GM19328 (cell line): ENCODE results near the gene CCN6.
A peak's percentile ranks its signal among the peaks of the same experiment; 100 is the strongest.
"Not testable (repeated sequence)": the region's sequence is repeated elsewhere in the genome, so short reads cannot be mapped to it uniquely, and the experiment has no call there.

Source experiments
- ATAC-seq: cut with Tn5 transposase; IDR thresholded peaks from one replicate; pipeline ENCODE4 v1.9.1; 2021; ENCODE audit warnings: mild to moderate bottlenecking, moderate library complexity; ENCODE audit not compliant: unreplicated experiment

The CCN6 gene

DNA sequence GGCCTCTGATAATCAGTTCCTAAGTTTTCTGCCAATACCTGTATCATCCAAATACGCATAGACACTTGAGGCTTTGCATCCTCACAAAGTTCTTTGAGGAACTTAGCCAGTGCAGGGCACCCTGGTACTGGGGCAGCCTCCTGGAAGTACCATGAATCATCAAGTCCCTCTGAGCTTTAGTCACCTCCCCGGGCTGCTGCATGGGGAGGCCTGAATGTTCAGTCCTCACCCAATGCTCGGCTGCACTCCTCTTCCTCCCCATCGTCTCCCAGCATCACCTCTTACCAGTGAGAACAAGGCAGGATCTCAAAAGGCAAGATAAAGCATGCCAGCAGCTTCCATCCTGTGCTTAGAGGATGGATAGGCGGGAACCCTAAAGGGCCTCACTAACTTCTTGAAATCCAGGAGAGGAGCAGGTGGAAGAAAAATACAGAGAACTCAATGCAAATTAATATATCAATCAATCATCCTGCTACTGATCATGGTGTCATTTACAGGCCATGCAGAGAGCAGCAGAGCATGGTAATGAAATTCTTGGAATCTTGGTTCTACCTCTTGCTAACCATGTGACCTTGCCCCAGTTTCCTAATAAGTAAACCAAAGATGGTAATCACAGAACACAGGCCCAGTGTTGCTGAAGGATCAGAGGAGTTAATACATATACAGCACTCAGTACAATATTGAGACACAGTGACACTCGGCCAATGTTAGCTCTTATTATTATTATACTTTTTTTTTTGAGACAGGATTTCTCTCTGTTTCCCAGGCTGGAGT is 4.7 kb upstream of the CCN6 start:
- no peak for ATAC-seq

DNA sequence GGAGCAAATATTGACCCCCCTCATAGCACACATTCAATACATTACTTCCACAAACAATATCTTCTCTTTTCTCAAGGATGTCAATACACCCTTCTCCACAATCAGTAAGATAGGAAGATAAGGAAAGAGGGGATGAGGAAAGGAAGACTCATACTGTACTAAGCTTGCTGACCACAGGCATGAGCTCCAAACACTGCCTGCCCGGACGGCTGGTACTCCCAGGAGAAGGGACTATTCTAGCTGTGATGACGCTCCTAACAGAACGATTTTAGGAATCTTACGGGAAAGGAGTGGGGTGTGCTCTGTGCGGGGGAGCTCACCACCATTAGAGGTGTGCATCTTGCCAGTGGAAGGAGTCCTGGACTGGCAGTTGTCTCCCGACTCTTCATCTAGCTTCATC is 3.9 kb upstream of the CCN6 start:
- no peak for ATAC-seq

DNA sequence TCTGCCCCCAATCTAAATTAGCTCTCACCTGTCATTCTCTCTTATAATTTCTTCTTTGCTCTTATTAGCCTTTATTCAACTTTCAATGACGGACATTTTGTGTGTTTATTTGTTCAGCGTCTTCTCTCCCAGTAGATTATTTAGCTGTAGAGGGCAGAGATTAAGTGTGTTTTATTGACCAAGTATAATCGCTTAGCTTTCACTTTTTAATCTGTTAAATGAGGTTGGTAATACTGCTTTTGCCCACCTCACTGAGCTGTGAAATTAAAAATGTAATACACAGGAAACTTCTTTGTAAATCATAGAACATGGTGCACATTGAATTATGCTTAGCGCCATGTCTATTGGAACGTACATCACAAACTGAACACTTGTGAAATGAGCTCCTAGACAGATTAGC is 3.5 kb upstream of the CCN6 start:
- ATAC-seq: no peak

DNA sequence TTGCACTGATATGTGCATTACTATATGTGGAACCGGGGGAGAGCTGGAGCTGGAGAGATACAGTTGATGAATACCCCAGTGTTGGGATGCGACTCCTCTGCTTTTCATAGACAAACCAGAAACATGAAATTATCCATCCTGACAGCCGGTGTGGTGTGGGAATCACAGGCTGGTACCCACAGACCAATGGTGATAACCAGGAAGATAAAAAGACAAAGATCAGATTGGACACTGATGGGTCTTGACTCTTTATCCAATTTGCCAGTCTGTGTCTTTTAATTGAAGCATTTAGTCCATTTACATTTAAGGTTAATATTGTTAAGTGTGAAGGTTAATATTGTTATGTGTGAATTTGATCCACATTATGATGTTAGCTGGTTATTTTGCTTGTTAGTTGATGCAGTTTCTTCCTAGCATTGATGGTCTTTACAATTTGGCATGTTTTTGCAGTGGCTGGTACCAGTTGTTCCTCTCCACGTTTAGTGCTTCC is 2.6 kb upstream of the CCN6 start:
- not testable (repeated sequence) for ATAC-seq

DNA sequence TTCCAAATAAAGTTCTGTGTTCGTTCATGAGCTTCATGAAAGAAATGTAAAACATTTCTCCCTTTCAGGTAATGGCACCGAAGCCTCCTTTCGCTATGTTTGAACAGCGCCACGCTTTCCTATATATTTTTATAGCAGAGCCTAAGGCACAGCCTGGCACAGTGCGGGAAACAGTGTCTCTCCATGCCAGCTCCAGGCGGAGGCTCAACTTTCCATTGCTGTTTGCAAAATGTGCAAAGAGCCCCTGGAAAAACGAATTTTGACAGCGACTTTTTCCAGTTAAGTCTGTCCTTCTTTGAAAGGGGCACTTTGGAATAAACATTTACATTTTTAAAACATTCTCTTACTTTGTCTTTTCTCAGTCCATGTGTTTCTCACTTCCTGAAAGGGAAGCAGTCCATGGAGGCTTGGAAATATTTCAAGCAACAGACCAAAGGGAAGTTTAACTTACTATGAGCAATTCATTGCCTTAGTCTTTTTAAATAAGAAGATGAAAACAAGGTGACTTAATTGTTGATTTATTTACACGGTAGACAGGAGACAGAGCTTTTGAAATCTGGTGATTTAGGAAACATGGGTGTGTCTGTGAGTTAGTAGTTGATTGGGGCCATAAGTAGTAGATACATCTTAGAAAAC is 769 bp downstream of the CCN6 start:
- no peak for ATAC-seq

DNA sequence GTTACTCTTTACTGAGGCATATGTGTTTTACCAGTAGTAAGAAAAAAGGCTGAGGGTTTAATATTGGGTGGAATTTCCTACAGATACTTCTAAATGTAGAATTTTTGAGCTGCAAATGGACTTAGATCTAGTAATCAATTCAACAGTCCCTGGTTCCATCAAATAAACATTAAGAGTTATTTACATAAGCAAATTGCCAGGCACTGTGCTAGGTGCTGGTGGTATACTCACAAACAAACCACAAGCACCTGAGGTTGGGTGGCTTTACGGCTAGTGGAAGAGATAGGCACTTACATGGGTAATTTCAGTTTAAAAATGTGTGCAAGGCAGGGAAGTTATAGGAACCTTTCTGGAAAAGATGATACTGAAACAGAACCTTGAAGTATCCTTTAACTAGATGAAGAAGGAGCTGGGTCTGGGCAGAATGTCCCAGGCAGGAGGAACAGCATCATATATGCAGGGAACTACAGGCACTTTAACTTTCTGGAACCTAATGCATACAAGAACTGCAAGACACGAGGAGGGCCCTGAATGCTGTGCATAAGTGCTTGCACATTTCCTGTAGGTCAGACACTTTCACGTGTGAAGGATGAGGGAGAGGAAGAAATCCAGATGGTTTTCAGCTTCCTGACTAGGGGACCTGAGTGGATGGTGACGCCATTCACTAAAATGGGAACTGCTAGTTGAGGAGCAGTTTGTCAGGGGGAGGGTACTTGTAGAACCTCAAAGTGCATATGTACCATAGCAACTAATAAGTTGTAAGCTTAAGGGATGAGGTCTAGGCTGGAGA is 4.5 kb downstream of the CCN6 start:
- ATAC-seq: no peak

DNA sequence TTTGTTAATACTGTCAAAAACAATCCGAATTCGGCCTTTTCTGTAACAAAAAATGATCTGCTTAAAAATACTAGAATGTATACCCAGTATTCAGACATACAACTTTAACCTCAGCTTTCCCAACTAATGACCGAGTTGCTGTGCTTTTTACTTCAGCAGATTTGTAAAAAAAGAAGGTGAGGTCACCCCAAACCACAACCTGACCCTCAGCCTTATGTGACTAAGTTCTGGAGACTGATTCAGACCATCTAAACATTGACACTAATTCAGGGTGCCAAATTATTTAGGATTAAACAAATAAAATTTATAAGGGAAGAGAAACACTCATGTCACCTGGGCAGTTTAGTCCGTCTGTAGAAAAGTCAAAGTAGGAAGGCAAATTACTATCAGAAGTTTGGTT is 7.7 kb downstream of the CCN6 start:
- ATAC-seq: no peak

DNA sequence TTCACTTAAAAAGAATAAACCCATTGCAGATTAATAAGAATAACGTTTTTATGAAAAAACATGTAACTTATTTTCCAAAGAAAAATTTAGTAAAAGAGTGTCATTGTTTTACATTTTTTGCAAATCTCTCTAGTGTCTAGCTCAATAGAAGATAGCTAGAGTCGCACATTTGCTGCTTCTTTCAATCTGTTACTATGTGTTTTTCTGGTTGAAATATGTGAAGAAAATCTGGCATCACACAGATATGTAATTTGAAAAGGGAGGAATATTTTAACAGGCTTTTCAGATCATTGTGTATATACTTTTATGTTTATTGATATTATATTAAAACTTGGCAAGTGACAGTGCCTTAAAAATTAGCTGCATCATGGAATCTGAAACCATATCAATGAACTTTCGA is 9.1 kb downstream of the CCN6 start:
- ATAC-seq: no peak

DNA sequence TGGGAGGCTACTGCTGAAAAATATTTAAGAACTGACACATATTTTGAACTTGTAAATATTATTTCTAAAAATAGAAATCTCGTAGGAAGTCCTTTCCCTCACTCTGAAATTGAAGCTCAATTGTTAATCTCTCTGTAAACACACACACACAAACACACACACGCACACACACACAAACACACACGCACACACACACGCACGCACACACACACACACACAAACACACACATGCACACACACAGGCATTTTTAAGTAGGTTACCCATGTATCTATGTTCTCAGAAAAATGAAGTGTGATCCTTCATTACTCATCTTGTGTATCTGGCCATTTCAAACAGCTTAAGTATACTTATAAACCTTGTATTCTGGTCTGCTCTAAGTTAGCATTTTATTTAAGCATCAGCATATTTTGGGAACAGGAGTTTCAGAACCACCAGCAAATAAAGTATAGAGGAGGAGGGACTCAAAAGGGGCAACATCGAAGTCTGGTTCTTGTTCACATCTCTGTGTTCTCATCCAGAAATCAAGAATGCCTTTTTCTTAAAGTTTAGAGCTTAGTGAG is 11.6 kb downstream of the CCN6 start:
- ATAC-seq: no peak

DNA sequence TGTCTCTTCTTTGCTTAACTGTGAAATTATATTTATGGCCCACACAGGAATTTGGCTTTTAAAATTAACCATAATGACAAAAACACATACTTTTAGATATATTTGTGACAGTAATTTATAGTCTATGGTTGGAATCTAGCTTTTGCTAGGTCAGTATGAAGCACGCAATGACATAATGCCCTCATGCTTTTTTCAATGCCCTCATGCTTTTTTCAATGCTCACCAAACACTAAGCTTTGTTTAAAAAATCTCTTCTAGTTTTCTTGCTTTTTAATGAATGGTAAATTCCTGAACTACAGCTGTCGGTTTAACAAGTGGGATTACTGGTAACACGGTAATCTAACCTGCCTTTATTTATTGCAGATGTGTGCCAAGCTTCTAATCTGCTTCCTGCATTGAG is 12.7 kb downstream of the CCN6 start:
- no peak for ATAC-seq

DNA sequence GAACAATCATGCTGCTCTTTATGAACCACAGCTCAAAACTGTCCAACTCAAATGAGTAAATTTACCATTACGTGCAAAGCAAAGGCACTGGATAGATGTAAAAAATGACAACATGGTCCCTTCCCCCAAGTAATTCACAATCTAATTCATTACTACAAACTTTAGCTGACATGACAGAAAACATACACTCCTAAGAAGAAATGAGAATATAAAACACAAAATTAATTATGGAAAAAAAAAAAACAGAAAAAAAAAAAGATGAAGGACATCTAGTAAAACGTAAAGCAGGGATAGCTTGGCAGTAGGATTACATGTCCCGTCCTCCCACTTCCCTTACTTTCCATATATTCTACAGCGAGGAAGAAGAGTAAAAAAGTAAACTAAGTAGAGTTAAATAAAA is 27.7 kb downstream of the CCN6 start:
- no peak for ATAC-seq

DNA sequence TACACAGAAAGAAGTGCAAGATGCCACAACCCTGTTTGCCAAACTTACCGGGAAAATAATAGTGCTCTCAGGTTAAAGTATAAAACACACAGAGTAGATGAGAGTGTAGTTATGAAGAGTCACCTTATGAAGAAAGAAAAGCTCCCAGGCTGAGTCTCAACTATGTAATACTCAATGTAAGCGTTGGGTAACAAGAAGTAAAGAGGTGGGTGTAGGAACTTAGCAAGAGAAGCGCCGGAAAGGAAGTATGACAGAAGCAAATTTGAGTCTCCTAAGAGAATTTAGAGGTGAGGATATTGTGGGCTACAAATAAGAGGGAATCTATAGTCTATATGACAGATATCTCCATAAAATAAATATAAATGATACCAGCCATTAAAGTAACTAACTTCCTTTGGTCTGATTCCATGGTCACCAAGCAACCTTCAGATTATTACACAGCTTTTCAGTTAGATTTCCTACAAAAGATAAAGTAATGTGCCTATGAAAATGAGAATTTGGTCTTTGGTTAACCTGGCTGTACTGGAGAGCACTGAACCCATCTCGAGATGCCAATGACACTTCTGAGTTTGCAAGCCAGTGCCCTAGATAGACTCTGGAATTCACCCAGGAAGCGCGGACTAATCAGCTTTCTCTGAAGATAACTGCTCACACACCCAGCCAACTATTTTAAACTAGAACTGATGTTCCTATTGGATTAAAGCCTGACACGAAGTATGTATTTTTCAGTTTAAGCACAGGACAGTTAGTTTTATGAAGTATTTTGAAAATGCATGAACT is 31.6 kb downstream of the CCN6 start:
- no peak for ATAC-seq

DNA sequence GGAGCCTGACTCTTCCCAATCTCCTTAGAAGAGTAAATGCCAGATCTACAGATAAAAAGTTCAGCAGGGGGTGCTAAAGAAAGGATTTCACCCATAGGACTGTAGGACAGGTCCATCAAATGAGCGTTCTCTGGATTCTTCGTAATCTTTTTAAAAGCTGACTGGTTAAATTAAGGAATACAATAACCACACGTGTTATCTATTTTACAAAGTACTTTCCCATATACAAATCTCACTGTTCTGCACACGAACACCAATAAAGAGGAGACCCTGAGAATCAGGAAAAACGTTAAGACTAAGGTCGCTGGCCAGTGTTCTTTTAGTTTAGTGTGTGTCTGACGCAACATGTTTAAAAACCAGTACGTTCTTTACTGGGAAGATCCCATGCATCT is 32.8 kb downstream of the CCN6 start:
- ATAC-seq: peak; percentile 4

DNA sequence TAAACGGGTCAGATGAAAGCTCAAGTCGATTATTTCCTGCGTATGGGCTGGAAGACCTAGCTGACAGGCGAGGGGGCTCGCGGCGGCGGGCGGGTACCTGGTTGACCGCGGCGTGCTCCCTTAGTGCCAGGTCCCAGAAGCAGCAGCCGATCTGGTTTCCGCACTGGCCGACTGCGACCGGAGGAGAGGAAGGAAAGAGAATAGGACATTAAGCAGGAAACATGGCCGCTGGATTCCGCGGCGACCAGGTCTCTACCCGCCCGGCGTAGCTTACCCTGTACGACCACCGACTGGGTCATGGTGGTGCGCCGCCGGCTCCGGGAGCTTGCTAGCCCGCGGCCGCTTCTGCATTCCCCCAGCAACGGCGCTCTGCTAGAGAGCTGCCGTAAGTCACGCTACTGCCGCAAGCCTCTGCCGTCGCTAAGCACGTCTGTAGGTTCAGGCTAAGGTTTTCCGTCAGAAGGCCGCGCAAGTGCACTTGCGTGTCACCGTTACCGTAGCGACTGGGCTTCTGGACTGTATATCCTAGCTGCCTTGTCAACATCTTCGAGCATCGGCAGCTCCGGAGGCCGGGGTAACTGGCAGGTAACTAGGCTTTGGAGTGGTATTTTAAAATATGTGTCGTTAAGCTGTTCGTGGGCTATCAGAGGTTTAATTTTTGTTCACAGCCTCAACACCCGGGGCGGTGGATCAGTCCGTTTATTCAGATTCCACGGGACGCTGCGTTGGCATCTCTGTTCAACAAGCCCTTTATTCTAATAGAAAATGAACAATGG is 33.4 kb downstream of the CCN6 start, which contains the start of the genes FAM229B and TUBE1:
Gene FAM229B (plus strand): TSS at position 456 of the 776 bp plus-strand sequence. CDS start 11,693 bp downstream, outside the sequence.
Gene TUBE1 (minus strand): TSS at position 347 of the 776 bp plus-strand sequence. CDS start 48 bp downstream, at position 299.
- ATAC-seq: peak; percentile 98

DNA sequence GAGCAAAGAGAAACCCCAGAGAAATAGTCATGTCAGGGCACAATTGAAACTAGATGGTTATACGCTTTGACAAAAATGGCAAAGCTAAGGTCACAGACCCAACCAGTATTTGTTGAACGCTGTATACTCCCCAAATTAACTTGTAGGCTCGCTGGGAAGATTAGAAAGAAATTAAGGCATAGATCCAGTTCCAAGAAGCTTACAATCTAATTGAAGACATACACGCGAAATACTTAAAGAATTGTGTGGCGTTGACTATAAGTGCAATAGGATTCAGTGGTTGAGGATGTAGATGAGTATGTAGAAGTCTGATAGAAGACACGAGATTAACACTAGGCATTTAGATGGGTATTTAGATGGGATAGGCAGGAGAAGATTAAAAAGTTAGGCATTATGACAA is 34.0 kb downstream of the CCN6 start:
- ATAC-seq: no peak

DNA sequence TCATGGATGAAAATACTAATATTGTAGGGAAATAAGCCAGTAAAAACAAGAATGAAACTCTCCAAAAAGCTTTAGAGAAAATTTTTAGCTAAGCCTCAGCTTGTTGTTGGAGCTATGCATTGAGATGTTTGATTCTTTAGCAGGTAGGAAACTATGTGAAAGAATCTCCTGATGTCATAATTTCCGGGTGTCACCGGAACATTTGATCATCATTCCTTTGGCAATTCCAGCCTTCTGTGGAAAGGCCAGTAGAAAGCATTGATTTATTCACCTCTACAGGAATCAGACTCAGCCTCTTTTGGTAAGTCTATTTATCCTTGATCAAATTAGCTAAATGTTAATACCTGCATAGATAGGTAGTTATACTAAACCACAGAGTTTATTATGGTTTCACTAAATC is 43.0 kb downstream of the CCN6 start:
- no peak for ATAC-seq

DNA sequence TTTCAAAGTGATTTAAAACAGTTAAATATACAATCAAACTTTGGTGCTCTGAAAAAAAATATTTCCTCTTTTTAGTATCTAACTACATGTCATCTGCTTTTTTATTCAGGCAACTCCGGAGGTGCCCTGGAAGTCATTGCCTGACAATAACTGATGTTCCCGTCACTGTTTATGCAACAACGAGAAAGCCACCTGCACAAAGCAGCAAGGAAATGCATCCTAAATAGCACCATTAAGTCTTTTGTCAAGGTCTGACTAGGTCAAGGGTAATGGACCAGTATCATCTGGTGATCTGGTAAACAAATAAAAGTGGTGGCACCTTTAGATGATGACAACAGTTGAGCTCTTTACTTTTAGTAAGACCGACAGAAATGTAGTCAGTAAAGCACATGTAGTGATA is 46.7 kb downstream of the CCN6 start:
- ATAC-seq: no peak

DNA sequence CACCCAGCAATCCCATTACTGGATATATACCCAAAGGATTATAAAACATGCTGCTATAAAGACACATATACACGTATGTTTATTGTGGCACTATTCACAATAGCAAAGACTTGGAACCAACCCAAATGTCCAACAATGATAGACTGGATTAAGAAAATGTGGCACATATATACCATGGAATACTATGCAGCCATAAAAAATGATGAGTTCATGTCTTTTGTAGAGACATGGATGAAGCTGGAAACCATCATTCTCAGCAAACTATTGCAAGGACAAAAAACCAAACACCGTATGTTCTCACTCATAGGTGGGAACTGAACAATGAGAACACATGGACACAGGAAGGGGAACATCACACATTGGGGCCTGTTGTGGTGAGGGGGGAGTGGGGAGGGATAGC is 52.1 kb downstream of the CCN6 start:
- not testable (repeated sequence) for ATAC-seq

DNA sequence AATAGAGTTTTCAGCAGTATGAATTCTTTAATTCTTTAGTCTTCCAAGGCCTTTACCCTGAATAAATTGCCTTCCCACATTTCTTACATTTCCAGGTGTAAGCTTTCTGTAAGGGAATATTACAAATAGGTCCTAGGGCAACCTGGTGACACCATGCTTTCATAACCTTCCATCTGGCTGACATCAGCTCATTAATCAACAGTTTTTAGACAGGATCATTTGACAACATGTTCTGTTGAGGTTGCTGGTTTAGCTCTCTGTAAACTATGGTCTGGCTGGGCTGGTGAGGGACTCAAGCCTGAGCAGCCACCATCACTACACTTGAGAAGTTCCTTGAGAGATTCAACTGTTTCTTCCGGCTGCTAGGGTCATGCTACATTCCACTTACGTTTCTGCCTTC is 52.7 kb downstream of the CCN6 start:
- ATAC-seq: no peak

DNA sequence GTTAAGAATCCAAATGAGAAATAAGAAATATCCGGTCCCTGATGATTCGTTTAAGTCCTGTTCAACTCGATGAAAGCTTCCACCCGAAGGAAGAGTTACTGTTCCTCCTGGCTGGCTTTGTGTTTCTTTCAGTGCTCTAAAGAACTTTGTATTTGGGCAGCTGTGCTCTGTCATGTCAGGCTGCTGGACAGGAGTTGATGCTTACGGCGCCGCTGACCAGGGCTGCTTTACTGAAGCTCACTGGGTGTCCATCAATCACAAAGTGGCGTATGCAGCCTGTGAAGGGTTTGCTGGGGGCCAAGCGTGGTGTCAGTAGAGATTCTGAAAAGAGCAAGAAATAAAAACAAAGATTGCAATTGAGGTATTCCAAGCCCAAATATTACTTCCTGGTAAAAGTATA is 55.4 kb downstream of the CCN6 start:
- ATAC-seq: no peak
